ENCODE data around the gene DMRT2. TPM values are rescaled to one million over a fixed set of nuclear protein-coding genes. Genes with fewer than 3 reads are reported as not detected.

DMRT2 gene
- 0.17 TPM in 1 of 2 replicates, not detected in the other for total RNA-seq

DNA sequence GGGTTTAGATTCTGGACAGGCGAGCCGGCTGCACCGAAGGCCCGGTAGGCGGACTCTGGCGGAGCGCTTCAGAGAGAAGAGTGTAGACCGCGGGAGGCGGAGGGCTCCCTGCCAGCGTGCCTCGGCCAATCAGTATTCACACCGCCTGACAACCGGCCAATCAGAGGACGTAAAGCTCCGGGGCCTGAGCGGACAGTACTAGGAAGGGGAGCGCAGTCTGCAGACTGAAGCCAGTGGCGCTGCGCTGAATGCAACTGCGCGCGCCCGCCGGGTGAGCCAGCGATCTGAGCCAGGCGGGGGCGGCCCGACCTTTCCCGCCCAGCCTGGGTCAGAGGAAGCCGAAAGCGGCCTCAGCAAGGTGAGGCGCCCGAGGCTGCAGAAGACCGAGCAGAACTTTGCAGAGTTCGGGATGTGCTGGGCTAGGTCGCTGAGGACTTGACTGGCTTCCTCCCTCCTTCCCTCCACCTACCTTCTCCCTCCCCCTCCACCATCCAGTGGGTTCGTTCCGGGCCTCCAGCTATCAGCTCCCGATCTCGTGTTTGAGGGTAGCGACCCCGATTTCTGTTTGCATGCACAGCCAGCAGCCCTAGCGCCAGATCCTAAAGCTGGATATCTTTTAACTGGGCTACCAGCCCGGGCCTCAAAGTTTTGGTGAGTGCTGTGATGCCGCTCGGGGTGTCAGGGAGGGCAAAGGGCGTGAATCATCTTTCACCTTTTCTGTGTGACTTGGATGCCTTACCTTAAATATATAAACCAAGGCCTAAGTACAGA, at the start of gene DMRT2:
Gene DMRT2, plus strand, starts transcription at position 233 of the 771 bp plus-strand sequence. CDS start 1,257 bp downstream, outside the sequence.

Other genes with a start within 250 kb of the DMRT2 start
- gene DMRT1, start 208.7 kb upstream of the DMRT2 start, total RNA-seq = not detected in 2 replicates
- gene DMRT3, start 73.7 kb upstream of the DMRT2 start, total RNA-seq = not detected in 2 replicates